GM18519 (cell line): Measurements from ENCODE around the gene ADCY9.

Experiments used
- ATAC-seq: cut with Tn5 transposase; IDR thresholded peaks from one replicate; pipeline ENCODE4 v1.9.1; 2021; ENCODE audit warnings: mild to moderate bottlenecking, moderate library complexity; ENCODE audit not compliant: unreplicated experiment, low FRiP score

ADCY9 gene

GRCh38 chr16:4124535-4125294 is 8.5 kb upstream of the ADCY9 start:
- ATAC-seq = no peak

GRCh38 chr16:4123616-4124300 is 7.5 kb upstream of the ADCY9 start:
- no peak for ATAC-seq

GRCh38 chr16:4120176-4120575 is 3.9 kb upstream of the ADCY9 start:
- ATAC-seq = no peak

GRCh38 chr16:4117250-4117578 is 972 bp upstream of the ADCY9 start:
- no peak for ATAC-seq

GRCh38 chr16:4115949-4116318 is 308 bp downstream of the ADCY9 start:
- no peak for ATAC-seq

GRCh38 chr16:4115209-4115948 is 863 bp downstream of the ADCY9 start:
- ATAC-seq = peak; percentile 23

GRCh38 chr16:4114257-4115208 is 1.7 kb downstream of the ADCY9 start:
- ATAC-seq = no peak

- ATAC-seq = no peak
These were observed 2.6 kb downstream of the ADCY9 start for GRCh38 chr16:4113358-4114256.

GRCh38 chr16:4111748-4112696 is 4.2 kb downstream of the ADCY9 start:
- ATAC-seq = no peak

GRCh38 chr16:4110680-4111079 is 5.6 kb downstream of the ADCY9 start:
- no peak for ATAC-seq

GRCh38 chr16:4110065-4110464 is 6.2 kb downstream of the ADCY9 start:
- ATAC-seq = no peak

GRCh38 chr16:4109250-4109736 is 6.9 kb downstream of the ADCY9 start:
- ATAC-seq = no peak

GRCh38 chr16:4106516-4106915 is 9.7 kb downstream of the ADCY9 start:
- ATAC-seq = no peak

GRCh38 chr16:4105848-4106247 is 10.4 kb downstream of the ADCY9 start:
- no peak for ATAC-seq

GRCh38 chr16:4103745-4104144 is 12.5 kb downstream of the ADCY9 start:
- no peak for ATAC-seq

- no peak for ATAC-seq
These were observed 14.6 kb downstream of the ADCY9 start for GRCh38 chr16:4101421-4102219.

- ATAC-seq = no peak
These were observed 17.7 kb downstream of the ADCY9 start for GRCh38 chr16:4098501-4098900.
